HepG2 (cell line): Measurements from ENCODE around the gene PDZRN4. TPM values are rescaled to one million over a fixed set of nuclear protein-coding genes. Genes with fewer than 3 reads are reported as not detected.

Experiments
- RFX3 ChIP-seq: IDR thresholded peaks from 2 replicates; pipeline ENCODE4 v1.6.1; 2016; ENCODE audit warnings: missing biosample characterization, missing genetic modification reagents
- ZNF547 ChIP-seq: sonication (generic); formaldehyde crosslinking; IDR thresholded peaks from 2 replicates; pipeline ENCODE4 v1.5.1; 2020; ENCODE audit warnings: mild to moderate bottlenecking, missing genetic modification reagents
- polyA plus RNA-seq, 8 experiments: library from polyadenylated mRNA; depleted of rRNA in 3 of 8; stranded (reverse) in 7 of 8; unstranded in 1 of 8; fragments of >200 nt; fragmentation: Illumina TruSeq in 4 of 8; extraction: Trizol in 4 of 8; gene quantifications; 2 replicates each; pipeline versions ENCODE4 v1.2.1 to v1.2.3, GENCODE V29; 2011 to 2016; ENCODE audit warnings: low read depth in 4 of 8, missing spikeins in 1 of 8, mixed read lengths in 1 of 8; ENCODE audit not compliant: insufficient read depth in 1 of 8
- total RNA-seq, 5 experiments: library from RNA; depleted of rRNA; stranded (reverse); fragments of >200 nt; fragmentation: Illumina TruSeq; extraction: Trizol; gene quantifications; 2 replicates each; pipeline ENCODE4 v1.2.3, GENCODE V29; 2016; ENCODE audit warnings: low read depth in 1 of 5
- TF ChIP-seq, protein P1 (sequence below), 2 experiments: fragments of 450-650 bp in 1 of 2; sonication (generic) in 1 of 2; formaldehyde crosslinking in 1 of 2; IDR thresholded peaks; 2 replicates each; pipeline versions ENCODE4 v1.6.1 to v1.8.0; 2016 to 2022; ENCODE audit warnings: antibody characterized with exemption in 1 of 2, mild to moderate bottlenecking in 1 of 2, missing genetic modification reagents in 1 of 2
- TF ChIP-seq, protein P2 (sequence below): sonication (generic); formaldehyde crosslinking; IDR thresholded peaks from 2 replicates; pipeline ENCODE4 v1.5.0; 2020; ENCODE audit warnings: missing genetic modification reagents

The PDZRN4 gene
- total and polyA plus RNA-seq, 2 of the 13 experiments (the other 11 are each of a cell fraction or from before 2014, with no cell fraction given) = not detected

DNA sequence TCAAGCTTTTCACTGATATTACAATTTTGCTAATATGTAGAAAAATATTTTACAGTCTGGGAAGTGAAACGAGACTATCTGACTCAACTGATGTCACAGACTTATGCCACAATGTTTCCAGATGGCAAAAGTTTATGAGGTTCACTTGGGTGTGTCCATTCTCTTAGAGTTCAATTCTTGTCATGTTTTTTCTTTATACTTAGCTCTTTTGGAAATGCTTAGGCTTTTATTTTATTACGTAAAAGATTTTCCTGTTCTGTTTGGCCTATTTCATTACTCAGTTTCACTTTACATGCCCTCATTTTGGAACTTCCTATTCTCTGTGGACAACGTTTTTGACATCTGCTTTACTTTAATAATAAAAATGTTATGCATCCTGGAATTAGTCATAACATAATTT lies 2.1 kb upstream of the PDZRN4 start (continued):
- TF ChIP-seq, protein P1, sequence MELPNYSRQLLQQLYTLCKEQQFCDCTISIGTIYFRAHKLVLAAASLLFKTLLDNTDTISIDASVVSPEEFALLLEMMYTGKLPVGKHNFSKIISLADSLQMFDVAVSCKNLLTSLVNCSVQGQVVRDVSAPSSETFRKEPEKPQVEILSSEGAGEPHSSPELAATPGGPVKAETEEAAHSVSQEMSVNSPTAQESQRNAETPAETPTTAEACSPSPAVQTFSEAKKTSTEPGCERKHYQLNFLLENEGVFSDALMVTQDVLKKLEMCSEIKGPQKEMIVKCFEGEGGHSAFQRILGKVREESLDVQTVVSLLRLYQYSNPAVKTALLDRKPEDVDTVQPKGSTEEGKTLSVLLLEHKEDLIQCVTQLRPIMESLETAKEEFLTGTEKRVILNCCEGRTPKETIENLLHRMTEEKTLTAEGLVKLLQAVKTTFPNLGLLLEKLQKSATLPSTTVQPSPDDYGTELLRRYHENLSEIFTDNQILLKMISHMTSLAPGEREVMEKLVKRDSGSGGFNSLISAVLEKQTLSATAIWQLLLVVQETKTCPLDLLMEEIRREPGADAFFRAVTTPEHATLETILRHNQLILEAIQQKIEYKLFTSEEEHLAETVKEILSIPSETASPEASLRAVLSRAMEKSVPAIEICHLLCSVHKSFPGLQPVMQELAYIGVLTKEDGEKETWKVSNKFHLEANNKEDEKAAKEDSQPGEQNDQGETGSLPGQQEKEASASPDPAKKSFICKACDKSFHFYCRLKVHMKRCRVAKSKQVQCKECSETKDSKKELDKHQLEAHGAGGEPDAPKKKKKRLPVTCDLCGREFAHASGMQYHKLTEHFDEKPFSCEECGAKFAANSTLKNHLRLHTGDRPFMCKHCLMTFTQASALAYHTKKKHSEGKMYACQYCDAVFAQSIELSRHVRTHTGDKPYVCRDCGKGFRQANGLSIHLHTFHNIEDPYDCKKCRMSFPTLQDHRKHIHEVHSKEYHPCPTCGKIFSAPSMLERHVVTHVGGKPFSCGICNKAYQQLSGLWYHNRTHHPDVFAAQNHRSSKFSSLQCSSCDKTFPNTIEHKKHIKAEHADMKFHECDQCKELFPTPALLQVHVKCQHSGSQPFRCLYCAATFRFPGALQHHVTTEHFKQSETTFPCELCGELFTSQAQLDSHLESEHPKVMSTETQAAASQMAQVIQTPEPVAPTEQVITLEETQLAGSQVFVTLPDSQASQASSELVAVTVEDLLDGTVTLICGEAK (IDR thresholded peaks at IDR 0.05) = no peak
- TF ChIP-seq, protein P1 (CRISPR knock-in tag; IDR thresholded peaks at IDR 0.05) = no peak
- TF ChIP-seq ZNF547 (CRISPR knock-in tag) = no peak
- TF ChIP-seq RFX3 (CRISPR knock-in tag) = no peak
- TF ChIP-seq, protein P2, sequence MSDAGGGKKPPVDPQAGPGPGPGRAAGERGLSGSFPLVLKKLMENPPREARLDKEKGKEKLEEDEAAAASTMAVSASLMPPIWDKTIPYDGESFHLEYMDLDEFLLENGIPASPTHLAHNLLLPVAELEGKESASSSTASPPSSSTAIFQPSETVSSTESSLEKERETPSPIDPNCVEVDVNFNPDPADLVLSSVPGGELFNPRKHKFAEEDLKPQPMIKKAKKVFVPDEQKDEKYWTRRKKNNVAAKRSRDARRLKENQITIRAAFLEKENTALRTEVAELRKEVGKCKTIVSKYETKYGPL = no peak
